ENCODE measurements around the gene USP2. TPM values are rescaled to one million over a fixed set of nuclear protein-coding genes. Genes with fewer than 3 reads are reported as not detected.
A peak's percentile ranks its signal among the peaks of the same experiment; 100 is the strongest.

USP2 gene
- total and polyA plus RNA-seq, 9 donors: 8.3 to 53.3 (median 37.8) TPM

DNA sequence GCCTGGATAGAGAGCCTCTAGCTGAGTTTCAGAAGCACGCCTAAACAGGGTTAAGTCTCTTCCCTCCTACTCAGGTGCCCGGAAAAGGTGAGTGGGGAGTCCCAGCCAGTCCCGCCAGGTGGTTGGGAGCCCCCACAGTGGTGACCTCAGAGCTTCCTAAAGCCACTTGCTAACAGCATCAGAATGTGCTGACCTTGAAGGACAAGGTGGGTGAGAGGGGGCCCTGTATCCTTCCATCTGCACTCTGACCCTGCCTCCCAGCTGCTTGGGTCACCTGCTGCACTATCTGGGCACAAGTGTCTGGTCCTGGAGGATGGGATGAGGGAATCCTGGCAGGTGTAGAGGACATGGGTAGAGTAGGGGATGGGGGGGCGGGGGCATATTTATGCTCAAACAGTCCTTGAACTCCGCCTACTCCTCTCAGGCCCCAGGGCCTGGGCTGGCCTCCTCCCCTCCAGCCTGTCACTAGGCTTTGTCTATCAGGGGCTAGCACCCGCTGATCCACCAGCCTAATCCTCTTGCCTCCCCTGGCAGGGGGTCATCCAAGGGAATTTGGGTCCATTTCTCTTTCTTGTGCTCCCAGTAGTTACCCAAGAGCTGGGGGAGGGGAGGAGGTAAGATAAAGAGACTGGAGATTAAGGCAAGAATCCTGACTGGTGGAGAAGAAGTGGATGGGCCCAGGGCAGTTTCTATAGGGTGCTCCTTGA is 3.4 kb downstream of the USP2 start:
- Histone ChIP-seq H3K9me3 (replicated peaks; ENCODE audit: control insufficient read depth, low read depth, low read length) (no peaks in the 10 kb centered on the region), H3K4me1 (ENCODE audit: control insufficient read depth, insufficient read depth, low read length) (peaks cover 84% of the 10 kb centered on the region), H3K4me3 (ENCODE audit: low read length) (peak overlapping the region; percentile 44), H3K27ac (ENCODE audit: low read length) (peak overlapping the region; percentile 95), H3K36me3 (ENCODE audit: control insufficient read depth, insufficient read depth, low read length) (peaks cover 4% of the 10 kb centered on the region), H3K27me3 (ENCODE audit: control insufficient read depth, insufficient read depth, low read length) (peaks cover 3% of the 10 kb centered on the region)
- no peak for DNase-seq
- no CpG with 5 or more reads among the region's 6 CpGs for WGBS (ENCODE audit: insufficient coverage)

DNA sequence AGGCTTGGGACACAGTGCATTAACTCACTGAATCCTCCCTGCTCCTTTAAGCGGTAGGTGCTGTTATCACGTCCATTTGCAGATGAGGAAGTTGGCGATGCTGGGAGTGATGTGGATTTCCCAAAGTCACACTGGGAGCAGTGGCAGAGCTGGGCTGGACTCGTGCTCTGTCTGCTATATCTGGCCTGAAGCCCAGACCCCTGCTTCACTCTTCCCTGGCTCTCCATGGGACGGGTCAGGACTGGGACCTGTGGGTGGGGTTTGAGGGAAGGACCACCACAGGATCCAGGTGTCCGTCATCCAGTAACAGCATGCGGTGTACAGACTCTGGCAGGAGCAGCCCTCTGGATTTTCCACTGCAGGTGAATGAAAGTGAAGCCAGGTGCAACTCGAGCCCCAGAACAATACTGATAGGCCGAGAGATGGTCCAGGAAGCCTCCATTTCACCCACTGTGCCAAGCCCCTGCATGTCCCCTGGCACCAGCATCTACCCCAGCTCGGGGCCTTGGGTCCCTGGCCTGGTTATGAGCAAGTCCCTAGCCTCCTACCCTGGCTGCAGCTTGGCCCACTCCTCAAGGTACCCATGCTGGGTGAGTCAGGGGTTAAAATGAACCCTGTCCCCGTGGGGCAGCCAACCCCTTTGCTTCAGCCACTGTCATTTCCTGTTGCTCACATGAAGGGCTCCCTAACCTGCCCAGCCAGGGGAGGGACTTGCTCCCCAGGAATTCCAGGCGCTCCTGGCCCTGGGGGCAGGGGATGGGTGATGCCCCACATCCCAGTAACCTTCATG is 4.2 kb downstream of the USP2 start:
- Histone ChIP-seq H3K9me3 (replicated peaks; ENCODE audit: control insufficient read depth, low read depth, low read length) (no peaks in the 10 kb centered on the region), H3K36me3 (ENCODE audit: control insufficient read depth, insufficient read depth, low read length) (peaks cover 12% of the 10 kb centered on the region), H3K4me1 (ENCODE audit: control insufficient read depth, insufficient read depth, low read length) (peaks cover 91% of the 10 kb centered on the region), H3K27ac (ENCODE audit: low read length) (peak overlapping the region; percentile 95), H3K4me3 (ENCODE audit: low read length) (peak overlapping the region; percentile 22), H3K27me3 (ENCODE audit: control insufficient read depth, insufficient read depth, low read length) (peaks cover 3% of the 10 kb centered on the region)
- DNase-seq: peak; percentile 27
- WGBS (ENCODE audit: insufficient coverage): 57% methylated on average over 6 of the region's 12 CpGs

DNA sequence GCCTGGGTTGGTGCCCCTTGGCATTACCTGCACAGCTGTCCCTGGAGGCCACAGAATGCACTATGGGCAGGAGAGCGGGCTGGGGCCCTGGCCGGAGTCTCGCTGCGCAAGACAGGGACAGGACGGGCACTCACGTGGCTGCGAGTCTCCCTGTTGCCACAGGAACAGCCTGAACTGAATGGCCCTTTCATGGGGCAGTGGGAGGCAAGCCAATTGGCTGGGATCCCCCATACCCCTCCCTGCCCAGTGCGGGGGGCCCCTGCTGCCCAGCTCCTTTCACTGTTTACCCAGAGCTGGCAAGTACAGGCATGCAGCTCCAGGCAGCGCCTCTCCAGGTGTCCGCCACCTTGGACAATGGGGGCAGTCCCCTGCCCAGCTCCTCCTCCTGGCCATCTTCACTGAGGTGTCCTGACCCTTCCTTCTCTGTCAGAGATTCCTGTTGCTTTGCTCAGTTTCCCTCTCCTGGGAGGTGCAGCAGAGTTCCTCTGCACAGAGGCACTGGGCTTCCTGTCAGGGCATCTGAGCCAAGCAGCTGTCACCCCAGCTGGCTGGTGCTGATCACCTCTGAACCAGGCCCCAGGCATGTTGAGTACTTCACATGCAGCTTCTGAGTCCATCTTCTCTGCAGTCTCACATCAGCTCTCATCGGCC is 5.2 kb downstream of the USP2 start:
- peaks cover 3% of the 10 kb centered on the region for H3K27me3 ChIP-seq (ENCODE audit: control insufficient read depth, insufficient read depth, low read length)
- DNase-seq: peak; percentile 83
- H3K9me3 ChIP-seq (replicated peaks; ENCODE audit: control insufficient read depth, low read depth, low read length): no peaks in the 10 kb centered on the region
- WGBS (ENCODE audit: insufficient coverage): 62% methylated on average over 10 of the region's 11 CpGs
- H3K27ac ChIP-seq (ENCODE audit: low read length): peak overlapping the region; percentile 95
- H3K4me3 ChIP-seq (ENCODE audit: low read length): peak overlapping the region; percentile 23
- H3K4me1 ChIP-seq (ENCODE audit: control insufficient read depth, insufficient read depth, low read length): peaks cover 94% of the 10 kb centered on the region
- H3K36me3 ChIP-seq (ENCODE audit: control insufficient read depth, insufficient read depth, low read length): peaks cover 12% of the 10 kb centered on the region

DNA sequence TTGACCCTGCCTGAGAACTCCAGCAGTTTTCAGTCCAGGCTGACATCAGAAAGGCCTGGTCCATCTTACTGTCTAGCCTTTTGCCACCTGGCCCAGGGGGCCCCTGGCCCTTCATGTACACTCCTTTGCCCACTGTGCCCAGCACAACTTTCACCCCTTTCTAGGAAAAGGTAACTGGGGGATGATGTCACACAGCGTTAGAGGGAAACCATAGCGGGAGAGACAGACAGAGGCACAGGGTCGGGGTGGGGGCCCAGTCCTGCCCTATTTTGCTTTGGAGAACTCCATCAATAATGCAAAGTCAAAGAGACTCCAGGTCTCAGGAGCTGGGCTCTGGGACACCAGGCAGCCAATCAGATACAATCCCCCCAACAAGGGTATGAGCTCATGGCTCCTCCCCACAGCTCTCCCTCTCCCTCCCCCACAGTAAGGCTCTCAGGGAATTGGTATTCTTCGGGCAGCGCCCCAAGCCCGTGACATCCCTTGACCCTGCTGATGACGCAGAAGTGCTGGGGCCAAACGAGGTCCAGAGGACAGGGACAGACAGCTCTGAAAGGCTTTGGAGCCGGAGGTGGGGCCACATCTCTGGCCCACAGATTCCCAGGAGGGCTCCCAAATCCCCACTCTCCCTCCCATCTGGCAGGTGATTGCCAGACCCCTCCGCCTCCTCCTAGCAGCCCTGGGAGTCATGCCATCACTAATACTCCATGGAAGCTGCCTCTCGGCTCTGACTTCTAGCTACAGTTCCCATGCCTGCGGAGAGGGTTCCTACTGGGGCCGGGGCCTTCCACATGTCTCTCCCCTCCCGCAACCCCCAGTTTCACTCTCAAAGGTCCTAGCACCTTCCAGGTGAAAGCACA is 5.9 kb downstream of the USP2 start:
- Histone ChIP-seq H3K27me3 (ENCODE audit: control insufficient read depth, insufficient read depth, low read length) (no peaks in the 10 kb centered on the region), H3K4me3 (ENCODE audit: low read length) (peak overlapping the region; percentile 23), H3K36me3 (ENCODE audit: control insufficient read depth, insufficient read depth, low read length) (peaks cover 12% of the 10 kb centered on the region), H3K27ac (ENCODE audit: low read length) (peak overlapping the region; percentile 95), H3K4me1 (ENCODE audit: control insufficient read depth, insufficient read depth, low read length) (peaks cover 94% of the 10 kb centered on the region), H3K9me3 (replicated peaks; ENCODE audit: control insufficient read depth, low read depth, low read length) (no peaks in the 10 kb centered on the region)
- peak; percentile 86 for DNase-seq
- 36% methylated on average over 11 of the region's 14 CpGs for WGBS (ENCODE audit: insufficient coverage)

DNA sequence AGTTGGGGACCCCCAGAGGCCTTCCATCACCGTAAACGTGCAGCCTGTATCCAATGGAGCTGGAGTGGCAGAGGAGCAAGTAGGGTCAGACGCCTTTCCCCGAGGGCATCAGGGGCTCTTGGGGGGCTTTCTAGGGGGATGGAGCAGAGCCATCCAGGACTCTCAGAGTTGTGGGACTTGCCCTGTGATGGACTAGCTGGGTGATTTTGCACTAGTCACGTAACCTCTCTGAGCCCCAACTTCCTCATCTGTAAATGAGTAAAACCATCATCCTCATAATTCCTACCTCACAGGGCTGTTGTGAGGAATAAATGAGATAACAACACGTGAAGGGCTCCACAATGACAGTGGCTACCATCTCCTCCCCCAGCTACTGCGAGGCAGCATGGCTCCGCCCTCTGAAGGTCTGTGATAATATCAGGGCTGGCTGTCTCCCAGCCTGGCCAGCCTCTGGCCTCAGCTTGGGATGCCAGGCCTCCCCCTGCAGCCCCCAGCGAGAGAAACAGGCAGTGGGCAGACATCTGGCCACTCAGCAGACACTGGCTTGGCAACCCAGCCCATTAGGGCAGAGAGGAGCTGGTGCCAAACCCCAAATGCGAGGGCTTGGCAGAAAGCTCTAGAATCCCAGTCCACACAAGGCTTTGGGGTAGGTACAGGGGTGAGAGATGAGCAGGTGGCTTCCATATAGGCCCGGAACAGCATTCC is 6.7 kb downstream of the USP2 start:
- 47% methylated on average over 7 of the region's 11 CpGs for WGBS (ENCODE audit: insufficient coverage)
- peaks cover 95% of the 10 kb centered on the region for H3K4me1 ChIP-seq (ENCODE audit: control insufficient read depth, insufficient read depth, low read length)
- peak overlapping the region; percentile 95 for H3K27ac ChIP-seq (ENCODE audit: low read length)
- no peak overlapping the region for H3K4me3 ChIP-seq (ENCODE audit: low read length)
- no peaks in the 10 kb centered on the region for H3K9me3 ChIP-seq (replicated peaks; ENCODE audit: control insufficient read depth, low read depth, low read length)
- DNase-seq: peak; percentile 72
- peaks cover 12% of the 10 kb centered on the region for H3K36me3 ChIP-seq (ENCODE audit: control insufficient read depth, insufficient read depth, low read length)
- H3K27me3 ChIP-seq (ENCODE audit: control insufficient read depth, insufficient read depth, low read length): no peaks in the 10 kb centered on the region

DNA sequence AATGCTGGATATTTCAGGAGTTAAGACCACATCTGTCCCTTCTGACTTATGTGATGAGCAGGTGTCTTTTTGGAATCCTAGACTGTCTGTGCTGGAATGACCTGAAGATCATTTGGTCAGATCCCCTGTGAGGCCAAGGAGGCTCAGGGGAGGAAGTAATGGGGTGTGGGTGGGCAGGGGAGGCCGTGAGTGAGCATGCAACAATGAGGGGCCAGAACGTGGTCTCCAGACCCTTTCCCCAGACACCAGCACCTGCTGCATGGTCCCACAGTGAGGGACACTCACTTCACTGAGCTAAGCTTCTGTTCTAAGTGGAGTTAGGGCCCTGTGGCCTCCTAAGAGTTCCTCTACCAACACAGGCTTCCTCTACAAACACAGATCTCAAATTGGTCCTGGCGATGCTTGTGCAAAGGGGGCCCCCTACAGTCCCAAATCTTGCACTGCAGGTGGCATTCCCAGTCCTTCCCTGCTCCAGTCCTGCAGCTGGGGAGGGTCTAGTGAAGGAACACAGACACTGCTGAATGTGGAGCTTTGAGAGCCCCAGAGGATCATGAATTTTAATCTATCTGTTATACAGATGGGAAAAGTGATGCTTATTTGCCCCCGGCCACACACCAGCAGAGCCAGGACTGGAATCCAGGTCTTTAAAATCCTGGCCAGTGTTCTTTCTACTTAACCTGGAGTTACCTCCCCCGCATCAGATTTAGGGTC is 7.4 kb downstream of the USP2 start:
- WGBS (ENCODE audit: insufficient coverage): 47% methylated on average over 3 of the region's 5 CpGs
- peak; percentile 84 for DNase-seq
- Histone ChIP-seq H3K4me1 (ENCODE audit: control insufficient read depth, insufficient read depth, low read length) (peaks cover 99% of the 10 kb centered on the region), H3K27ac (ENCODE audit: low read length) (peak overlapping the region; percentile 95), H3K36me3 (ENCODE audit: control insufficient read depth, insufficient read depth, low read length) (peaks cover 12% of the 10 kb centered on the region), H3K4me3 (ENCODE audit: low read length) (no peak overlapping the region), H3K27me3 (ENCODE audit: control insufficient read depth, insufficient read depth, low read length) (no peaks in the 10 kb centered on the region), H3K9me3 (replicated peaks; ENCODE audit: control insufficient read depth, low read depth, low read length) (no peaks in the 10 kb centered on the region)

DNA sequence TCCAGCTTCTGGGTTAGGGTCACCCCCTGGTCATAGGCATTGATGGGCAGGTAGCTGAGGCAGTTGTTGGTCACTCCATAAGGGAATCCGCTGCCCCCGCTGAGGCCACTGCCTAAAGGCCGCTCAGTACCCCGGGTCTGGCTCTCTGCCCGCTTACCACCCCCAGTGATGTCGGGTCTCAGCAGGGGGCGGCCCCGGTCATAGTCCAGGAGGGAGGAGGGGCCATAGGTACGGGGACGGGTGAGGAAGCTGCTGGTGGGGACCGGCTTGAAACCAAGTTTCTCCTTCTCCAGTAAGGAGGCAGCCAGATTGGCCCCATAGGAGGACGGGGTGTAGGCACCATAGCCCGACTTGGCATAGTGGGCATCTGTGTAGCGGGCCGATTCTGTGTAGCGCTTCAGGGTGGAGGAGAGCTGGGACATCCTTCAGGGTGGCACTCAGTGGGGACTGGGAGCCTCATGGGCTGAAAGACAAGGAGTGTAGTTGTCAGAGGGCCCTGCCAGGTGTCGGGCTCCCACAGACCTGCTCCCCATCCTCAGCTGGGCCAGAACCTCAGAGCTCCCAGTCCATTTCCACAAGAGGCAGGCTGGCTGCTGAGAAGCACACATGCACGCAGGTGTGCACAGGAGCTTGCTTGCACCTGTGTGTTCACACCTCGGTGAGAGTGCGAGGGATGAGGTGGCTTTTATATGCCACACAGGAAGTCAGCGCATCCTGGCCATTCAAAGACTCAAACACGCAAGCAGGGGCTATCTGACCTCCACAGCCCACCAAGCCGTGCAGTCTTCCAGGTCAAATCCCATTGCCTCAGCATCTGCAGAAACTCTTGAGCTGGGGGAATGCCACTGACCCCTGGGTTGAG is 8.2 kb downstream of the USP2 start:
- H3K4me1 ChIP-seq (ENCODE audit: control insufficient read depth, insufficient read depth, low read length): peaks cover 99% of the 10 kb centered on the region
- H3K9me3 ChIP-seq (replicated peaks; ENCODE audit: control insufficient read depth, low read depth, low read length): no peaks in the 10 kb centered on the region
- no peak overlapping the region for H3K4me3 ChIP-seq (ENCODE audit: low read length)
- DNase-seq: peak; percentile 10
- WGBS (ENCODE audit: insufficient coverage): 83% methylated on average over 16 of the region's 23 CpGs
- H3K27me3 ChIP-seq (ENCODE audit: control insufficient read depth, insufficient read depth, low read length): no peaks in the 10 kb centered on the region
- H3K27ac ChIP-seq (ENCODE audit: low read length): no peak overlapping the region
- peaks cover 12% of the 10 kb centered on the region for H3K36me3 ChIP-seq (ENCODE audit: control insufficient read depth, insufficient read depth, low read length)

DNA sequence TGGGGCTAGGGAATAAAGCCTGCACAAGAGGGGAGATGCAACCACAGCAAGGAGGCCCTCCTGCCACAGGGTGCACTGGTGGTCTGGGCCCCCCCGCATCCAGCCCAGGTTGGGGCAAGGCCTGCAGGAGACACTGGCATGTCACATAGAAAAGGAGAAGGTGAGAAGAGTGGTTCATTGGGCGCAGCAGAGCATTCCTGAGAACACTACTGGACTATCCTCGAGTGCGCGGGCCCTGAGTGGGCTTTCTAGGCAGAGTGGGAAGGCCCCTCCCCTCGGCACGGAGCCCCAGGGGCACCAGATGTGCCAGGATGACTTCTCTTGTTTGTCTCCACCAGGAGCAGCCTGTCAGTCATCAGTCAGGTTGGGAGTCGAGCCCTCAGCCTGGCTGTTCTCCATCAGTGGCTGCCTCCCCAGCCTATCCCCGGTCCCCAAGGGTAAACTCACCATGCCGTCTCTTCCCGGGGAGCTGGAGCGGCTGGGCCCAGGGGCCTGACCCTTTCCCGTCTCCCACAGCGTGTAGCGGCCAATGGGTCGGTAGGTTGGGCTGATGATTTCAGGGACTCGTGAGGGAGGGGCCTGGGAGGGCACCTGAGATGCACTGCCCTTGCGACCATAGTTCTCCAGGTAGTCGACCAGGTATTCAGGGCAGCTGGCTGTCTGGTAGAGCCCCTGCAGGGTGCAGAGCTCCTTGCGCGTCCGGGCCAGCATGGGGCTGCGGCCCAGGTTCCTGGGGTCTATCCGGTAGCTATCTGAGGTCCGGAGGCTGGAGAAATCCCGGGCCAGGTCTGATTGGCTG is 9.0 kb downstream of the USP2 start:
- Histone ChIP-seq H3K27ac (ENCODE audit: low read length) (peak overlapping the region; percentile 85), H3K9me3 (replicated peaks; ENCODE audit: control insufficient read depth, low read depth, low read length) (no peaks in the 10 kb centered on the region), H3K4me3 (ENCODE audit: low read length) (no peak overlapping the region), H3K27me3 (ENCODE audit: control insufficient read depth, insufficient read depth, low read length) (no peaks in the 10 kb centered on the region), H3K4me1 (ENCODE audit: control insufficient read depth, insufficient read depth, low read length) (peaks cover 99% of the 10 kb centered on the region), H3K36me3 (ENCODE audit: control insufficient read depth, insufficient read depth, low read length) (peaks cover 12% of the 10 kb centered on the region)
- WGBS (ENCODE audit: insufficient coverage): 84% methylated on average over 26 of the region's 26 CpGs
- peak; percentile 11 for DNase-seq
